Activated CD8-positive, alpha-beta memory T cell treated with anti-CD3 and anti-CD28 coated beads for 24 hours (primary cell): ENCODE data around the gene PODN.

Experiments
- DNase-seq: peaks from one replicate; pipeline ENCODE4 v3.0.0-alpha.2; 2020

The PODN gene

DNA sequence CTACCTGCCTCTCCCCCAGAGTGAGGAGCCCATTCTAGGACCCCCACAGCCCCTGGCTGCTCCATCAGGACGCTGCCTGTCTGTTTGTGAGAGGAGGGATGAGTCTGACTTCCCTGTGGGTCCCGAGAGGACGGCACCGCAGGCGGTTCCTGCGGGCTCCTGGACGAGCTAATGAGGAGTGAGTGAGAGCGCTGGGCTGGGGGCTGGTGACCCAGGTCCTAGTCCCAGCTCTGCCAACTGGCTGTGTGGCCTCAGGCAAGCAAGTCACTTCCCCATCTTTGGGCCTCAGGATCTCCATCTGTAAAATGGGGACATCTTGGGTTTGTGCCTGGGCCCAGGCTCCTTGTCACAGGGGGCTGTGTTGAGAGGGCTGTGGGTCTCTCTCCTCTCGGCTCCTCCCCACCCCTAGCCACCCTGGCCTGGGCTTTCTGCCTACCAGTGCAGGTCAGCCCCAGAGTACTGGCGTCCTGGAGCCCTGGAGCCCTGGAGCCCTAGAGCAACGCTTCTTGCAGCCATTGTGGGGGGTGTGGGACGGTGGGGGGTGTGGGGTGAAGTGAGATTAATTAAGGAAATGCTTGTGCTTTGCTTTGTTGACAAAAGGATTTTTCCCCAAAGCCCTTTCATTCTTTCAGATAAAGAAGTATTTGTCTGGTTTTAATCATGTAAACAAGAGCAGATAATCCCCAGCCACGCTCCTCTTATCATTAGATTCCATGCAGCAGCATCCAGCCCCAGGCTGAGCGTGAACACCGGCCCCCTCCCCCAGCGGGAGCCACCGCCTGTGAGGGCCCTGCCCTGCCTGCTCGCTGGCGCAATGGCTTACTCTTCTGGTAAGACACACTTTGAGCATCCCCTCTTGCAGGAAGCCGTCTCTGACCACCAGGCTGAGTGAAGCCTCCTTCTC lies 53.6 kb downstream of the PODN start:
- no peak for DNase-seq

DNA sequence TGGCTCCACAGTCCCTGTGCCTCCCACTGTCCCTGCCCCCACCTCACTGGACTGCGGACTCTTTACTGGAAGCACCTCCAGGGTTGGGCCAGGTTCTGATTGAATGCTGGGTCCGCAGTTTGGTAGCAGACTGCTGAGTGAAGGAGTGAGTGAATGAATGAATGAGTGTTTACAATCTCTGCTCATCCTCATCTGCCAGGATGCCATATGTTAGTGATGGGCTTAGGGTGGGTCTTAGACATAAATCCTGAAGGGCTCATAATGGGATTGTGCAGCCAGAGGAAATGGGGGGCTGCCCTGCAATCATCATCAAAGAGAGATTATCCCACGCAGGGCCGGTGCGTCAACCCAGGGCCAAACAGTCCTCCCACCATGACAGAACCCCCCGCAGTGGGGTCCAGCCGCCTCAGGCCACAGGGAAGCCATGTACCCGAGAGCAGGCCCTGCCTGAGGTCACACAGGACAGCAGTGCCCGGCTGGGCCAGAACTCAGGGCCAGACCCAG lies 54.3 kb downstream of the PODN start:
- DNase-seq: no peak

DNA sequence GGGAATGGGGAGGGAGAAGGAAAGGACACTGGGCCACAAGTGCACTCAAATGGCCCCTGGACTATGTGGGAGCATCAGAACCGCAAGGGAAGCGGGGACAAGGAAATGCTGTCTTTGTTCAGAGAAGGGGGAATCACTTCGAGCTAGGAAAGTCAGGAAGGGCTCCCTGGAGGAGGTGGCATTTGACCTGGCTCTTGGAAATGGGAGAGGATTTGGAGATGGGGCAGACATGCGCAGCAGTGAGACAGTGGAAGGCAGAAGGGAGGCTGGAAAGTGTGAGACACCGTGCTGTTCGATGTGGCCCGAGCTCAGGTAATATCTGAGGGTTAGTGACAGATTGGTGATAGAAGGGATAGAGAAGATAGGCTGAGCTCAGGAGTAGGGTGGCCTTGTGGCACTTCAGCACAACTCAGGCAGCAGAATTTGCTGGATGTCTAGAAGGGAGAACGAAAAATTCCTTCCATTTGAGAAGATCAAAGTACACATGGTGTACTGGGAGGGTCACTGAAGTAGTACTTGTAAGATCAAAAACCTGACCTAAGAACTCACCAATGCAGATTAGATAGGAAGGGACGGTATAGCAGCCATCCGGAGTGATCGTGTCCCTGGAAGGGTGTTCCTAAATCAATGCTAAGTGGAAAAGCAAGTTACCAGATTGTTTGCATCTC lies 55.1 kb downstream of the PODN start:
- no peak for DNase-seq

DNA sequence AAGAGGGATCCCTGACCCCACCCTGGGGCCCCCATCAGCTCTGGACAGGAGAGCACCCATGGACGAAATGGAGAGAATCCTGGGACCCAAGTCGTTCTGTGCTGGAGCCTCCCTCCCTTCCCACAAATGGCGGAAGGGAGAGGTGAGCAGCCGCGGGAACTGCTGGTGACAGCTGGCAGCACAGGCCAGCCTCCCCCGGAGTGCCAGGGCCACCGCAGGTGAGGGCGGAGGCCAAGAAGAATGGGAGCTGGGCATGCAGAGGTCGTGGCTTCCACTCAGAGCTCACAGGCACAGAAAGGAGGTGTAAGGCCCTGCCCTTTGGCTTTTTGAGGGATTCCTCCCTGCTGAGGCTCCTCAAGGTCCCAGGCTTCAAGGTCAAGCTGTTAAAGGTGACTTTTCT lies 55.8 kb downstream of the PODN start:
- DNase-seq: no peak

DNA sequence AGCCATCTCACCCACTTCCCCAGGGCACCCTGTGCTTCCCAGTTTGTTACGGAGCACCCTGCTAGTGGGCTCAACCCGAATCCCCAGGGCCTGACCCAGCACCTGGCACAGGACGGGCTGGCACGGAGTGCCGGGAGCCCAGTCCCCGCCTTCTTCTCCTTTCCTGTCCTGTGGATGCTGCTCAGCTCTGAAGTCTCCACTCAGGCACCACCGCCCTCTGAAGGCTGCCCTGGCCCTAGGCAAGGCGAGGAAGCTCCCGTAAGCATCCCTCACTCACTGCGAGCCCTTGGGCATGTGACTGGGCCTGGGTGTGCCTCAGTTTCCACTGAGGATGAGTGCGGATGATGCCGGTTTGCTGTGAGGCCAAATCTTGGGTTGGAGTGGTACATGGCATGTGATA lies 58.6 kb downstream of the PODN start:
- DNase-seq: no peak

DNA sequence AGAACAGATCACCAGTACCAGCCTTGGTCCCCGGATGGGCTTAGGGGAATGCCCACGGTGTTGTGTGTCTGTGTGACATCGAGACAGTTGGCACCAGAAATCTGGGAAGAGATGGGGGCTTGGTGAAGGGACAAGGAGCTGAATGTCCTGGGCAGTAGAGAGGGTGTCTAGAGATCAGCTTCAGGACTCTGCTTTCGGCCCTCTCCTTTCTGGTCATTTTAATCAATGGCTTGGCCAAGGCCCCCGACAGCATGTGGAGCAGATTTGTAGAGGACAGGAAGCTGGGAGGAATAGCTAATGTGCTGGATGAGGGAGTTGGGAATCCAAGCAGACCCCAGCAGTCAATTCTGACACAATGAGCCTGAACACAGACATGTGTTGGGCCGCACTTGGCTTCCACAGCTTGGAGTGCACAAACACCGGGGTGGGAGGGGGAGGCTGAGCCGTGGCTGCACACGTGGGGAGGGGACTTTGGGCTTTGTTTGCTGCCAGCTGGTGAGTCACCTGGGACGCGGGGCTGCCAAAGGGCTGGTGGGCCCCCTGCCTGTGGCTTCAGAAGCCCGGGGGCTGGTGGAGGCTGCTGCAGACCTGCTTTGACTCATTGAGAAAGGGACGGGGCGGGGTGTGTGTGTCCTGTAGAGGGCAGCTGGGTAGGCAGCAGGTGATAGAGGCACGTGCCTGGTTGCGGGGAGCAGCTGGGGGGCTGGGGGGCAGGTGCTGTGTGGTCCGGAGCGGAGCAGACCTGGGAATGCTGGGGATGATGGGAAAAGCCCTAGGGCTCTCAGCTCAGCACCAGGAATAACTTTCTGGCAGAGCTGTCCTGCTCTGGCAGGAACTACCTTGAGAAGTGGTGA lies 59.5 kb downstream of the PODN start:
- no peak for DNase-seq

DNA sequence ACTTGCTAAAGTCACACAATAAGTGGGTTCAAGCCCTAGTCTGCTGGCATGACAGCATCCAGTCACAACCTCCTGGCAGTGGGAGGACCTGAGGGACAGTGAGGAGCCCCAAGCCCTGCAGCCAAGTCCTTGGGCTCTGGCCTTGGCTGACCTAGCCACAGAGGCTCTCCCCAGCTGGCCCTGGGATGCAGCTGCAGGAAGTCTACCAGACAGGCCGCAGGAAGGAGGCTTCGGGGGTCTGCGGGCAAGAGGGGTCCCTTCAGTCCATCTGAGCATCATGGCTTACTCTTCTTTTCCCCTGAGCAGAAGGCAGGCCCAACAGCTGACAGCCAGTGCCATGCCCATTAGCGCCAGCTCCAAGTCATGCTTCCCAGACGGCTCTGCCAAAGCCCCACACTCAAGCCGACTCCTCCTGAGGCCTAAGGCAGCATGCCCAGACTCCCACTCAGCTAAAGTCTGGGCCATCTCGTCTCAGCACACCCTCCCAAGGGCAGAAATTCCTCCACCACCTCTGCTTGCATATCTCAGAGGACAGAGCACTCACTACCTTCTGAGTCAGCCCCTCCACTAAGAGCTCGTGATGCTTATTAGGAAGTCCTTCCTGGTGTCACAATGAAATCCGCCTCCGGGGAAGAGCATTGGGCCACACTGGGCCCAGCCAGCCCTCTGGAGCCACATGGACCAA lies 60.3 kb downstream of the PODN start:
- DNase-seq: no peak

DNA sequence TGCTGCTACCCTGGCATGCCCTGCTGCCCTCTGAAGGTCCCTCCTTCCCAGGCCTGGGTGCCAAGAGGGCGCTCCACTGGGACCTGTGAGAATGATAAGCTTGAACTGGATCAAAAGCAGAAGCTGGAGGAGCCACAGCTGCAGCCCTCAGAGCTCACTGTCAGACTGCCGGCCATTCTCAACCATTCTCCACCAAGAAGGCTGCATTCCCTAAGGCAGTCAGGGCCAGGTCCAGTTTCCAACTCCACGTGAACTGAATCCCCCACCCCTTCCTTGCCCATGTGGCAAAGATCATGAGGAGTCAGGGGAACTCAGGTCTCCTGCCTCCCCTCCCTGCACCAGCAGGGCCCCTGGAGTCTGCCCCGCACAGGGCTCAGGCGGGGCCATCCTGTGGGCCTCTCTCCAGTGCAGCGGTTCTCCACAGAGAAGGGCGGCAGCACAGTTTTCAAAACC lies 61.0 kb downstream of the PODN start:
- DNase-seq: no peak

DNA sequence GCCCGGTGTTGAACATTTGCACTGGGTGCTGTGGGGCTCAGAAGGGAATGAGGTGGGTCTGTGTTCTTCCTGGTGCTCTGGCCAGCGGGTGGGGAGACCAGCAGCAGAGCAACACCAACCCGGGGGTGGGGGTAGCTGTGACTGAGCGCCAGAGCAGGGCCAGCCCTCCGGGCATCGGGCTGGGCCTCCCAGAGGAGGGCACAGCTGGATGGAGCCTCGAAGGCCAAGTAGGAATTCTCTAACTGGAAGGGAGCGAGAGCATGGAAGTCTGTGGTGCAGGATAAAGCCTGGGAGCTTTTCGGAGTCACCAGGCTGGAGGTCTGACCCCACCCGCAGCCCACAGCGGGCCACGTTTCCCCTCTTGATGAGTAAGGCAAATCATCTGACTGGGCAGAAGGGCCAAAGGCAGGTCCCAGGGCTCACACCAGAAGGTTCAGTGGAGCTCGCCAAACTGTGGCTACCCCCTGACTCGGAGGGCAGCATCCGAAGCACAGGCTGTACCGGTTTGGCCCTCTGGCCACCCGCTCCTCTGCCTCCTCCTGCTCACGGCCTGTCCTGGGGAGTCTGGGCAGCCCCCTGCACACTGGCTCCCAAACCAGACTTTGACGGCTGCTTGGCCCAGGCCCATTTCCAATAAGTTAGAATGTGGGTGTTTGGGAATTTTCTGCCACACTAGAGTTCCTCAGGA lies 61.6 kb downstream of the PODN start:
- DNase-seq: no peak

DNA sequence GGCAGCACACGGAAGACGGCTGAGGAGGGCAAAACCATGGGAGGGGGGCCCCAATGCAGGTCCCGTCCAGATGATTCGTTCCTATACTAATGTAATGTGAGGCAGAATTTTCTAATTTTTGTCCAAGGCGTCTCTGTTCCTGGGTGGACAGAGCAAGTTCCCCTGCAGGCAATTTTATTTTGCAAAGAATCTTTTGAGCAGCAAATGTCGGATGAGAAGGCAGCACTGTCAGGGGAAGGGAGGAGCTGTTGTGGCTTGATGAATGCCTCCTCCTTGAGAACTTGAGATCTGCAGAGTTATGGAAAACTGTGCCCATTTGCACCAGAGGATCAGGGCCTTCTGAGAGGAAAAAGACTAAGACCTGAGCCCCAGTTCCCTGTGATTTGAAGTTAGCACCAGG lies 63.1 kb downstream of the PODN start:
- no peak for DNase-seq

DNA sequence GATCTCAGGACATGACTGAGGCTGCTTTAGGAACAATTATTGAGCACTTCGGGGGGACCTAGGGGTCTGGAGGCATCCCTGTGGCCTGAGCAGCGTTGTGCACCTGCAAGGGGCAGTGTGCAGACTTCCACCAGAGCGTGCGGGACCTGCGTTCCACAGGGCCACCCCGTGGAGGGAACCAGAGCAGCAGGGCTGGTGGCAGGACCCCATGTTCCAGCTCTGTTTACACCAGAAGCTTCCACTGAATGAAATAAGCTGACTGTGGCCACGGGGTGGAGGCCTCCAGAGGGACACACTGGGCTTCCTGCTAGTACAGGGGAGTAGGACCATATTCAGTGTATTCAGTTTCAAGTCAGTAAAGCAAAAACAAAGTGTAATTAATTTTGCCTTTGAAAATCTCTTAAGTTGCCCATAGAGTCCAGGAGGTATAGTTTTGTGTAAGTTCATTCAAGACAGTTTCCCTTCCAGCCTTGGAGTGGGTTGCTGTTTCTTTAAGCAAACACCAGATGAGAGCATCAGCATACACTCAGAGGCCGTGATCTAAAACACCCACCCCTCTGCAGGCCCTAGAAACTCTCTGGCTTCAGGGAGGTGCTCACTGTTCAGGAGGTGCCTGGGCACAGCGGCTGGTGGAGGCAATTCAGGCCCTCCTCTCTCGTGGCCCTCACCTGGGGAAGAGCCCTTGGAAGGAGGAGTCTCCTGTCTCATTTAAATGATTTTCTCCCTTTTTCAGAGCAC lies 63.8 kb downstream of the PODN start:
- DNase-seq: no peak

DNA sequence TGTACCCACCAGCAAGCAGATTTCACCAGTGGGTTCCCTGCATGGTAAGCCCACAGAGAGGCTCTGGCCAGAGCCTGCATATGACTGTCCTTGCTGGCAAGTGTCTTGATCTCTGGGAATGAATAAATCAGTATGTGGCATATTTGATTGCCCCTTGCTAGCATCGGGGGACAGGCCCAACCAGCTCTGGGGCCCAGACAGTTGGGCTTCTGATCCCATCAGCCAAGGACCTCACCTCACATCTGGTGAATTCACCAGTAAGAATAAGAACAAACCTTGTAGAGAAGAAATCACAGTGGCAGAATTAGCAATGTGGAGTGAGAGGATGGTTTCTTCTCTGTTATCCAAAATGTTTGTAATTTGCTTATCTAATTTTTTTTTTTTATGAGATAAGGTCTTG lies 64.5 kb downstream of the PODN start:
- DNase-seq: no peak

DNA sequence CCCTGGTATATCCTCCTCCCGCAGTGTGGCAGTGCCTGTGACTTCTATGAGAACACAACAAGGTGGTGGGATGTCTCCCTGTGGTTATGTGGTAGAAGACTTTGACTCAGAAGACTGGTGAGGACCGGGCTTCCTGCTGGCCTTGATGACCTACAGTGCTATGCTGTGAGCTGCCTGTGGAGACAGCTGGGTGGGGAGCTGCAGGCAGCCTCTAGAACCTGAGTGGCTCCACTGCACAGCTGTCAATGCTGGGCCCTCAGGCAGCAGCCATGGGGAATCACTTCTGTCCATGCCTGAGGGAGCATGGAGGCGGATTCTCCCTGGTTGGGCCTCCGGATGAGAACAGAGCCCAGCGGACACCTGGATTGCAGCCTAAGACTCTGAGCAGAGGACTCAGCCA lies 65.5 kb downstream of the PODN start:
- no peak for DNase-seq

DNA sequence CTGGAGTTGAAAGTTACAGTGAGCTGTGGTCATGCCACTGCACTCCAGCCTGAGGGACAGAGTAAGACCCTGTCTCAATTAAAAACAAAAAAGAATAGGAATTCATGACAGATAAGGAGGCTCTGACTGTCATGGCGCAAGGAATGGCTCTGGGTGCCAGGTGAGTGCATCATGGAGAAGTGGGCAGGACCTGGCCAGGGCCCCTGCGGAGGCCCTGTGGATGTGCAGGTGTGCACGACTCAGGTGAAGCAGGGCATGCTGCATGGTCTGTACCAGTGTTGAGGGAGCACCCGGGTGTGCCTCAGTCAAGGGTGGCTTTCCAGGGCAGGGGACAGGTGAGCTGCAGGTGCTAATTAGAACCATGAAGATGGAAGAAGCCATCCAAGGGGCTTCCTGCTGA lies 66.4 kb downstream of the PODN start:
- DNase-seq: no peak

DNA sequence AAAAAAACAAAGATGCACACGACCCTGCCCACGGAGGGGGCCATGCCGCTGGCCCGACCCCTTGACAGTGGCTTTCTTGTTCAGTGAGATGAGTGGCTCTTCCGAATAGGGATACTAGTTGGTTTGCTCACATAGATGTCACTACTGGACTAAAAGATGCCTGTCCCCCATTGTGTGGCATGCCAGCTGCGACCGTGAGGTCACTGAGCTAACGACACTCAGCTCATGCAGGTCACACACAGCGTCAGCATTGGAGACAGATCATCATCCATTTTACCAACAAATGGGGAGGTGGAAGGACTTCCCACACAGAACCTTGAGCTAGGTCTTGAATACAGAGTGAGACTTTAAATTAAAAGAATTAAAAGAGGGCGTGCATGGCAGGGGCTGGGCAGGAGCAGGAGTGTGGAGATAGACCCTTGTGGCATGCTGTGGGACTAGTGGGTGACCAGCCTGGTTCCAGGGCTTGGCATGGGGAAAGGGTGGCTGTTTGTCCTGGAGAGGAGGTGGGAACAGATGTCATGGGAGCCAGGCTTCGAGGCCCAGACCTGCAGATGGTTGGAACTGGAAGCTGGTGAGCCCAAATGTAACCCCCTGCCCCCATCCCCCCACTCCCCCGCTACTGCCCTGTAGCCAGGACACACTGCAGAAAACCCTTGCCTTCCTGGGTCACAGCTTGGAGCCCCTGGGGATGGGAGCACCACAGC lies 68.0 kb downstream of the PODN start:
- no peak for DNase-seq

DNA sequence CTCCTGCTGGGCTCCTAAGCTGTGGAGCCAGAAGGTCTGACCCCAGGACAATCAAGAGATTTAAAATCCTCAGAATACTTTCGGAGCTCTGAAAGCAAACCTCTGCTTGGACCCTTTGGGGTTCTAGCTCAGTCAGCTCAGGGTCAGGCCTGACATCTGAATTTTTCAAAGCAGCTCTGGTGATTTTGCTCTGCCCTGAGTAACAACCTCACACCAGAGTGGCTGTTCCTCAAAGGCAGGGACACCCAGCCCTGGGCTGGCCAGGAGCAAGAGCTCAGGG lies 68.5 kb downstream of the PODN start:
- DNase-seq: no peak

DNA sequence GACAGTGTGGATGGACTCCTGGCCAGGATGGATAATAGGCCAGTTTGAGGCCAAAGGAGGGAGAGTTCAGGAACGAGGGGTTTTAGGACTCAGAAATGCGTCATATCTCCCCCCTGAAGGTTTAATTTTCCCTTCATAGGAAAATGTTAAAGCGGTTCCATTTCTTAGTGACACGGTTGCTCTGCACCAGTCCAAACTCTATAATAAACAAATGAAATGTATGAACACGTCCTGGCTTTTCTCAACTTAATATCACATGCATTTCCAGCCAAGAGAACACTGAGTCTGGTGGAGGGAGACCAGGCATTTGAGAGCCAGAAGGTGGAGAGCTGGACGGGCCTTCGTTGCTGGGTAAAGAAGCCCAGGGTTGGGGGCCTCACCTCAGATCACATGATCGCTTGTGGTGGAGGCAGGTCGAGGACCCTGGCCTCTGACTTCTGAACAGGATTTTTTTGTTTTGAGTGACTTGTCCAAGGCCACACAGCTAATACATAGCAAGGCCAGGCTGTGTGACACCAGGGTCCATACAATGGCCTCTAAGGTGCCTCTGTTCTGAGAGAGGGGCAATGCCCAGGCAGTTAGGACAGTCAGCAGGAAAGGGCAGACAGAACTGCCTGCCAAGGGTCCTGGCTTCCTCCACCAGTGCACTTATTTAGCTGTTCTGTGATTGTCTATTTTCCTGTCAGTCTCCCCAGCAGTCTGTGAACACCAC lies 69.0 kb downstream of the PODN start:
- DNase-seq: no peak

DNA sequence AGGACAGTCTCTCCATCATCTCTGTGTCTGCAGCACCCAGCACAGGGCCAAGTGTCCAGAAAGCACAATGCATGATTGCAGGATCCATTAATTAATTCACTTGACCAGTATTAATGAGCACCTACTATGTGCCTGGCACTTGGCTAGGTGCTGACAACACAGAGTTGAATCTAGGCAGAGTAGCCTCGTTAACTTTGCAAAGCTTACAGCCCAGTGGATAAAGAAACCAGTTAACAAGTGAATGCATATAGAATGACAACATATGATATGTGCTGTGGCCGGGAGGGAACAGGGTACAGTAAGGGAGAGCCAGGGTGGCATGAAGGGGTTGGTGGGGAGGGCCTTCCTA lies 69.6 kb downstream of the PODN start:
- DNase-seq: no peak

DNA sequence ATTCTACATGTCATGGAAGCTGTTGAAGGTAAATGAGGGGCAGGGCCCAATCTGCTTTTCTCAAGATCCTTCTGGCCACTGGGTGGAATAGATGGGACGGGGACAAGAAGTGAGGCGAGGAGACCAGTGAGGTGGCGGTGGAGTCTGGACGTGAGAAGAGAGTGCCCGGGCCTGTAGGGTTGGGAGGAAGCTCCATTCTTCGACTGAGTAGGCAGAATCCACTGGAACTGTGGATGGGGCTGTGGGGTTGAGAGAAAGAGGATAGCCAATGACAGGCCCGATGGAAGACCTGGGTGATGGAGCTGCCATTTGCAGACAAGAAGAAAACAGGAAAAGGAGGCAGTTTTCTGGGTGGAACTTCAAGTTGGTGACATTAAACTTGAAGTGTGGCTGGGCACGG lies 70.2 kb downstream of the PODN start:
- no peak for DNase-seq
